B cell (primary cell): ENCODE data around the gene TSPAN5.

ENCODE experiments used
- EZH2 ChIP-seq: IDR thresholded peaks from 2 replicates; pipeline ENCODE4 v1.6.1; 2012; ENCODE audit warnings: borderline replicate concordance, low read depth, mild to moderate bottlenecking, moderate library complexity, low read length; ENCODE audit not compliant: insufficient read depth, poor library complexity, severe bottlenecking
- TF ChIP-seq, protein P1 (sequence below): fragments of 200-600 bp; IDR thresholded peaks from one replicate; pipeline ENCODE4 v1.8.0; 2022; ENCODE audit warnings: antibody characterized with exemption, mild to moderate bottlenecking

DNA sequence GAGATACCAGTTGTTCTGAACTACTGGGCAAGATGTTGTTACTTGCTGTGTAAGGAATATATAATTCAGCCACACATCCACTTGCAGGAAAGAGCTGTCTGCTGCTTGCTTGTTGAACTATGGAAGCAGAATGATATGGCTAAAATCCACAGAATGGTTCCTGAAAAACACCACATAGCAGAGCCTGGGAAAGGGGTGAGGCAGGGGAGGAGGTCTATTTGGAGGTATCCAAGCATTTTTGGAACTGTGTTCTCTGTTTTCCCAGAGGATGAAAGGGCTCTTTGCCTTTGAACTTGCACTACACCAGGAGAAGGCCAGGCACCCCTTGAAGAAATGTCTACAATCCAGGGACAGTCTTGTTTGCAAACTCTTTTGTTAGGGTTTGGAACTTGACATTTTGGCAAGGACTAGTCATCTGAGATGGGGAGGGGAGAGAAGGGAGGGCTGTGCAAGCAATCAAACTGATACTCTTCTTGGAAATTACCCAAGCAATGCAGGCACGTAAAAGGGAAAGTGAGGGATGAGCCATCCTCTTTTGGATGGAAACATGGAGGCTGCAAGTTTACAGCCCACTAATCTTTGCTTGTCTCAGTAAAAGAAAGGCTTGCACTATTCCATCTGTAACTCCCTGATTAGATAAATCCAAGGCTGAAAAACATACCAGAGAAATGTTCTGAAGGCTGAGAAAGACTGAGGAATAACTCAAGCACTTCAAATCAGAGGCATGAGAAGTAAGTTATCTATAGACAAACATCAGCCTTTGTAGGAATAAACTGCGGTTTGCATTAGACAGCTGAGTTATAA, 141.0 kb downstream of the TSPAN5 start:
- TF ChIP-seq, protein P1, sequence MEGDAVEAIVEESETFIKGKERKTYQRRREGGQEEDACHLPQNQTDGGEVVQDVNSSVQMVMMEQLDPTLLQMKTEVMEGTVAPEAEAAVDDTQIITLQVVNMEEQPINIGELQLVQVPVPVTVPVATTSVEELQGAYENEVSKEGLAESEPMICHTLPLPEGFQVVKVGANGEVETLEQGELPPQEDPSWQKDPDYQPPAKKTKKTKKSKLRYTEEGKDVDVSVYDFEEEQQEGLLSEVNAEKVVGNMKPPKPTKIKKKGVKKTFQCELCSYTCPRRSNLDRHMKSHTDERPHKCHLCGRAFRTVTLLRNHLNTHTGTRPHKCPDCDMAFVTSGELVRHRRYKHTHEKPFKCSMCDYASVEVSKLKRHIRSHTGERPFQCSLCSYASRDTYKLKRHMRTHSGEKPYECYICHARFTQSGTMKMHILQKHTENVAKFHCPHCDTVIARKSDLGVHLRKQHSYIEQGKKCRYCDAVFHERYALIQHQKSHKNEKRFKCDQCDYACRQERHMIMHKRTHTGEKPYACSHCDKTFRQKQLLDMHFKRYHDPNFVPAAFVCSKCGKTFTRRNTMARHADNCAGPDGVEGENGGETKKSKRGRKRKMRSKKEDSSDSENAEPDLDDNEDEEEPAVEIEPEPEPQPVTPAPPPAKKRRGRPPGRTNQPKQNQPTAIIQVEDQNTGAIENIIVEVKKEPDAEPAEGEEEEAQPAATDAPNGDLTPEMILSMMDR, result no peak
- TF ChIP-seq EZH2, result no peak
